Gastroesophageal sphincter (tissue), 3 donors: ENCODE data around the gene PPP2R2B.

Experiments
- EP300 ChIP-seq: sonication (generic); formaldehyde crosslinking; IDR thresholded peaks from one replicate; pipeline ENCODE4 v1.6.1; 2017; ENCODE audit warnings: antibody characterized with exemption, mild to moderate bottlenecking
- POLR2A ChIP-seq, 2 donors: fragments of 450-650 bp; IDR thresholded peaks; one replicate each; pipeline ENCODE4 v1.6.1; 2017; ENCODE audit warnings: antibody characterized with exemption in 2 of 2, mild to moderate bottlenecking in 2 of 2, moderate library complexity in 1 of 2
- POLR2AphosphoS5 ChIP-seq: sonication (generic); formaldehyde crosslinking; IDR thresholded peaks from one replicate; pipeline ENCODE4 v1.6.1; 2017; ENCODE audit warnings: antibody characterized with exemption
- TF ChIP-seq, protein P1 (sequence below), 4 experiments: fragments of 200-600 bp in 2 of 4; fragments of 450-650 bp in 2 of 4; sonication (generic) in 1 of 4; IDR thresholded peaks; one replicate each; pipeline ENCODE4 v1.5.1; 2017 to 2019; ENCODE audit warnings: antibody characterized with exemption in 4 of 4, mild to moderate bottlenecking in 2 of 4, moderate library complexity in 2 of 4

DNA sequence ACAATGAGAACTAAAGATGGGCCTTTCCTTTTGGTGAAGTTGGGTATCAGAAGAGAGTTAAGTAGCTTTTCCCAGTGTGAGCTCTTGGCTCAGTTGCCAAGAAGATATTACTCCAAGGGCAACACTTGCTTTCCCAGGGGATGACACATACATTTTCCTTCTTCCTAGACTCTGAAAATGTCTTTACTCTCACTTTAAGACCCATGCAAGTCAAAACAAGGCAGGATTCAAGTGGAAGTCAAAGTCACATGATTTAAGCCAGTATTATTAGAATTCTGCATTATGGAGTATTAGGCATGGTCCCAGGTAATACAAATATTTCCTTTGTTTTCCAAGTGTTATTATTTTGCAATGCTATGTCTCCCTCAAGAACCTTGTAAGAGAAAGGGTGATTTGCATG lies 175.1 kb downstream of the PPP2R2B start:
- TF ChIP-seq POLR2A (IDR thresholded peaks at IDR 0.05) (no peak), EP300 (no peak), POLR2AphosphoS5 (no peak)
- TF ChIP-seq, protein P1, sequence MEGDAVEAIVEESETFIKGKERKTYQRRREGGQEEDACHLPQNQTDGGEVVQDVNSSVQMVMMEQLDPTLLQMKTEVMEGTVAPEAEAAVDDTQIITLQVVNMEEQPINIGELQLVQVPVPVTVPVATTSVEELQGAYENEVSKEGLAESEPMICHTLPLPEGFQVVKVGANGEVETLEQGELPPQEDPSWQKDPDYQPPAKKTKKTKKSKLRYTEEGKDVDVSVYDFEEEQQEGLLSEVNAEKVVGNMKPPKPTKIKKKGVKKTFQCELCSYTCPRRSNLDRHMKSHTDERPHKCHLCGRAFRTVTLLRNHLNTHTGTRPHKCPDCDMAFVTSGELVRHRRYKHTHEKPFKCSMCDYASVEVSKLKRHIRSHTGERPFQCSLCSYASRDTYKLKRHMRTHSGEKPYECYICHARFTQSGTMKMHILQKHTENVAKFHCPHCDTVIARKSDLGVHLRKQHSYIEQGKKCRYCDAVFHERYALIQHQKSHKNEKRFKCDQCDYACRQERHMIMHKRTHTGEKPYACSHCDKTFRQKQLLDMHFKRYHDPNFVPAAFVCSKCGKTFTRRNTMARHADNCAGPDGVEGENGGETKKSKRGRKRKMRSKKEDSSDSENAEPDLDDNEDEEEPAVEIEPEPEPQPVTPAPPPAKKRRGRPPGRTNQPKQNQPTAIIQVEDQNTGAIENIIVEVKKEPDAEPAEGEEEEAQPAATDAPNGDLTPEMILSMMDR (IDR thresholded peaks at IDR 0.05), result no peak
